PC-3 (cell line): ENCODE measurements around the gene ARL9. TPM values are rescaled to one million over a fixed set of nuclear protein-coding genes. Genes with fewer than 3 reads are reported as not detected.

Source experiments
- ATAC-seq: fragments of 200-7000 bp; cut with Tn5 transposase; 2 replicates; pipeline ENCODE4 v1.9.1; 2020; ENCODE audit warnings: mild to moderate bottlenecking, moderate library complexity
- BruUV-seq: library from RNA; stranded (reverse); fragments of 400-500 nt; replicated peaks from 2 replicates; lab custom pipeline; 2021; lab: Mats Ljungman, UMichigan
- CTCF ChIA-PET: fragments of 300-600 bp; sonication (Branson Sonifier 250); formaldehyde crosslinking; loops from one replicate; lab custom pipeline; 2022; ENCODE audit warnings: antibody characterized with exemption; lab: Charles Lee
- POLR2A ChIA-PET: fragments of 300-600 bp; sonication (Branson Sonifier 250); formaldehyde crosslinking; loops from one replicate; lab custom pipeline; 2022; ENCODE audit warnings: antibody characterized with exemption; ENCODE audit not compliant: unreplicated experiment; lab: Charles Lee
- DNase-seq: peaks from one replicate; pipeline ENCODE4 v3.0.0-alpha.2; 2015
- H2AFZ ChIP-seq: fragments of 300-600 bp; sonication (generic); 2 replicates; pipeline ENCODE4 v1.6.0; 2016; ENCODE audit warnings: antibody characterized with exemption, low read length
- H3F3A ChIP-seq: fragments of 300-600 bp; sonication (generic); one replicate; pipeline ENCODE4 v1.6.0; 2017; ENCODE audit warnings: antibody characterized with exemption, low read length, control low read depth, mild to moderate bottlenecking; ENCODE audit not compliant: unreplicated experiment
- H3K27ac ChIP-seq: fragments of 300-600 bp; sonication (generic); 2 replicates; pipeline ENCODE4 v1.5.1; 2016; ENCODE audit warnings: mild to moderate bottlenecking, low read length
- H3K27me3 ChIP-seq: fragments of 300-600 bp; sonication (generic); 2 replicates; pipeline ENCODE4 v1.6.1; 2016; ENCODE audit warnings: low read length, mixed read lengths
- H3K36me3 ChIP-seq: fragments of 300-600 bp; sonication (generic); 2 replicates; pipeline ENCODE4 v1.6.1; 2016; ENCODE audit warnings: low read depth, mixed run types, low read length, mixed read lengths
- H3K4me1 ChIP-seq: fragments of 300-600 bp; sonication (generic); 2 replicates; pipeline ENCODE4 v1.5.1; 2016; ENCODE audit warnings: low read length; ENCODE audit not compliant: insufficient read depth
- H3K4me2 ChIP-seq: fragments of 300-600 bp; sonication (generic); 2 replicates; pipeline ENCODE4 v1.6.0; 2016; ENCODE audit warnings: low read length
- H3K4me3 ChIP-seq: fragments of 300-600 bp; sonication (generic); 2 replicates; pipeline ENCODE4 v1.5.1; 2016; ENCODE audit warnings: mild to moderate bottlenecking, low read length, mixed read lengths
- H3K79me2 ChIP-seq: fragments of 300-600 bp; sonication (generic); 2 replicates; pipeline ENCODE4 v1.6.1; 2017; ENCODE audit warnings: low read length, mixed read lengths
- H3K9ac ChIP-seq: fragments of 300-600 bp; sonication (generic); 2 replicates; pipeline ENCODE4 v1.6.0; 2016; ENCODE audit warnings: mild to moderate bottlenecking, low read length
- H3K9me2 ChIP-seq: fragments of 300-600 bp; sonication (generic); replicated peaks from 2 replicates; pipeline ENCODE4 v1.6.1; 2016; ENCODE audit warnings: mixed run types, low read length, mixed read lengths
- H3K9me3 ChIP-seq: fragments of 300-600 bp; sonication (generic); 2 replicates; pipeline ENCODE4 v1.6.1; 2016; ENCODE audit warnings: low read length, mixed read lengths
- H4K20me1 ChIP-seq: fragments of 300-600 bp; sonication (generic); 2 replicates; pipeline ENCODE4 v1.6.1; 2016; ENCODE audit warnings: low read length, mixed read lengths
- EZH2 ChIP-seq: fragments of 300-600 bp; sonication (generic); IDR thresholded peaks from one replicate; pipeline ENCODE4 v1.6.1; 2017; ENCODE audit warnings: antibody characterized with exemption, mild to moderate bottlenecking, low read length; ENCODE audit not compliant: unreplicated experiment
- EZH2phosphoT487 ChIP-seq: fragments of 300-600 bp; sonication (generic); IDR thresholded peaks from 2 replicates; pipeline ENCODE4 v1.6.1; 2018; ENCODE audit warnings: mild to moderate bottlenecking, antibody characterized with exemption, low read length, borderline replicate concordance
- intact Hi-C: fragments of 100-400 bp; cut with micrococcal nuclease; formaldehyde crosslinking; loops from 2 replicates; pipeline ENCODE4 v1.9.0; 2023
- total RNA-seq: library from RNA; depleted of rRNA; stranded (reverse); fragments of >200 nt; gene quantifications from 2 replicates; pipeline ENCODE4 v1.2.3, GENCODE V29; 2014
- TF ChIP-seq, protein P1 (sequence below): fragments of 300-600 bp; sonication (generic); conservative IDR thresholded peaks from 2 replicates; pipeline ENCODE4 v1.5.1; 2017; ENCODE audit warnings: antibody characterized with exemption, low read depth, mild to moderate bottlenecking, low read length

The ARL9 gene
- total RNA-seq, 1 experiment from 2014 or later, result 0.51 TPM

DNA sequence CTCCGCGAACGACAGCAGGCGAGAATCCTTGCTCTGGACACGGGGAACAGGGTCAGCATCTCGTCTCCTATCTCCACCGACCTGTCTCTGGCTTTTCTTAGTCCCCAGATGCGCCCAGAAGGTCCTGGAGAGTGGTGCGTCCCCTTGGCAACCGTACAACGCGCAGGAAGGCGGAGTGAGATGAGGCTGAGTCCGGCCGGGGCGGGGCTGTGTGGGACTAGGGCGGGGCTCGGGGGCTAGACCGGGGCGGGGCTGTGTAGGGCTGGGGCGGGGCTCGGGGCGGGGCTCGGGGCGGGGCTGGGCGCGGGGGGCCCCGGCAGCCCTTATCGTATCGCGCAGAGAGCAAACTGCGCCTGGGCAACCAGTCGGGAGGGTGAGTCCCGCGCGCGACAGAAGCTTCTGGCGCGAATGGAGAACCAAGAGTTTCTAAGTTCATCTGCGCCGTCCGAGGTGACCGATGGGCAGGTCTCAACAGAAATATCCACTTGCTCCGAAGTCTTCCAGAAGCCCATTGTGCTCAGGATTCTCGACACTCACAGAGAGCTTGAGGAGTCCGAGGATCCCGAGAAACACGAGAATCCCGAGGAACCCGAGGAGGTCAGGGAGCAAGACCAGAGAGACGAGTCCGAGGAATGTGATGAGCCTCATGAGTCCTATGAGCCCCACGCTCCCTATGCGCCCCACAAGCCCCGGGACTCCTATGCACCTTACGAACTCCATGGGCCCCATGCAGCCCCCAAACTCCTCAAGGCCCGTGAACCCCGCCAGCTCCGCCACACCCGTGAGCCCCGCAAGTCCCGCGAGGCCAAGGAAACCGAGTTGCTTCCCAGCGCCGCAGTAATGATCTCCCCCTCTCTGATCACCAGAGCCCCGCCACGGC, 24.9 kb downstream of the ARL9 start:
- ChIA-PET POLR2A (no interaction called here), CTCF (no interaction called here)
- H3K4me3 ChIP-seq, result peak overlapping the region; percentile 67
- intact Hi-C loops, result no loop called here
- DNase-seq, result peak; percentile 63
- H3K27ac ChIP-seq, result no peak overlapping the region
- H4K20me1 ChIP-seq, result no peaks in the 10 kb centered on the region
- no peaks in the 10 kb centered on the region for H3F3A ChIP-seq
- TF ChIP-seq EZH2, result no peak
- no peaks in the 10 kb centered on the region for H3K27me3 ChIP-seq
- H3K9me3 ChIP-seq, result no peaks in the 10 kb centered on the region
- TSS peak; percentile 71 for BruUV-seq
- no peaks in the 10 kb centered on the region for H3K79me2 ChIP-seq
- peak overlapping the region; percentile 86 for H3K4me2 ChIP-seq
- peak overlapping the region; percentile 51 for H3K9ac ChIP-seq
- 0 out of 2 replicates have a peak, but pooled peaks cover 3% of the 10 kb centered on the region for H3K4me1 ChIP-seq
- ATAC-seq, result peak; percentile 86
- H3K9me2 ChIP-seq, result 0 out of 2 replicates have a peak, but pooled peaks cover 4% of the 10 kb centered on the region
- H3K36me3 ChIP-seq, result no peaks in the 10 kb centered on the region
- H2AFZ ChIP-seq, result peak overlapping the region; percentile 95

DNA sequence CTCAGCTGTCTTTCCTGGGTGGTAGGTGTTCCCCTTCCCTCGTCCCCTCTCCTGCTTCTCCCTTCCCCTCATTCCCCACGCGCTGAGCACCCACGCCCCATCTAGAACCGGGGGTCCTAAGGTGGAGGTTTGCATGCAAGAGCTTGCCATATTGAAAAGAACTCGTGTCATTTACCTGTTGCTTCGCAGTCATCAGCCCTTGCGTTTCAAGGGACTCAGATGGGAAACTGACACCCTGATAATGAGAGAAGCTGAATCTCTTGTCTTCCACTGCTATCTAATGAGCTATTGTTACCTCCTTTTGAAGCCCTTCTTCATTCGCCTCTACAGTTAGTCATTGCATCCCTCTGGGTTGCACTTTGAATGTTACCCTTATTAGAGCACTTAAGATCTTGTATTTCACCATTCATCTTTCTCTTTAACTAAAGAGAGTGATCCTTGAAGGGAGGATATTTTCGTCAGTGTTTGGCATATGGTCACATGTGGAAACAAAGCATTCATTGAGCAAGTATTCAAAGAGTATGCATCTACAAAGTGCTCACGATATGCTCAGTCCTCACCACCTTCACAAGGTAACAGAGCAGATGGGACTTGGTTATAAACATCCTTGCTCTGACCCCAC, 25.7 kb downstream of the ARL9 start:
- Histone ChIP-seq H4K20me1 (no peaks in the 10 kb centered on the region), H3F3A (no peaks in the 10 kb centered on the region), H2AFZ (no peak overlapping the region; the same call in 1 of the 2 replicates), H3K9me2 (0 out of 2 replicates have a peak, but pooled peaks cover 4% of the 10 kb centered on the region), H3K4me3 (peak overlapping the region; percentile 67), H3K4me2 (peak overlapping the region; percentile 86), H3K4me1 (0 out of 2 replicates have a peak, but pooled peaks cover 3% of the 10 kb centered on the region), H3K36me3 (no peaks in the 10 kb centered on the region), H3K9ac (peak overlapping the region; percentile 51; the same call in 1 of the 2 replicates), H3K9me3 (no peaks in the 10 kb centered on the region), H3K79me2 (no peaks in the 10 kb centered on the region), H3K27me3 (no peaks in the 10 kb centered on the region), H3K27ac (no peak overlapping the region)
- CTCF ChIA-PET, result no interaction called here
- intact Hi-C loops, result no loop called here
- ATAC-seq (no peak), DNase-seq (no peak)
- TF ChIP-seq, protein P1, sequence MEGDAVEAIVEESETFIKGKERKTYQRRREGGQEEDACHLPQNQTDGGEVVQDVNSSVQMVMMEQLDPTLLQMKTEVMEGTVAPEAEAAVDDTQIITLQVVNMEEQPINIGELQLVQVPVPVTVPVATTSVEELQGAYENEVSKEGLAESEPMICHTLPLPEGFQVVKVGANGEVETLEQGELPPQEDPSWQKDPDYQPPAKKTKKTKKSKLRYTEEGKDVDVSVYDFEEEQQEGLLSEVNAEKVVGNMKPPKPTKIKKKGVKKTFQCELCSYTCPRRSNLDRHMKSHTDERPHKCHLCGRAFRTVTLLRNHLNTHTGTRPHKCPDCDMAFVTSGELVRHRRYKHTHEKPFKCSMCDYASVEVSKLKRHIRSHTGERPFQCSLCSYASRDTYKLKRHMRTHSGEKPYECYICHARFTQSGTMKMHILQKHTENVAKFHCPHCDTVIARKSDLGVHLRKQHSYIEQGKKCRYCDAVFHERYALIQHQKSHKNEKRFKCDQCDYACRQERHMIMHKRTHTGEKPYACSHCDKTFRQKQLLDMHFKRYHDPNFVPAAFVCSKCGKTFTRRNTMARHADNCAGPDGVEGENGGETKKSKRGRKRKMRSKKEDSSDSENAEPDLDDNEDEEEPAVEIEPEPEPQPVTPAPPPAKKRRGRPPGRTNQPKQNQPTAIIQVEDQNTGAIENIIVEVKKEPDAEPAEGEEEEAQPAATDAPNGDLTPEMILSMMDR, result no peak
- TF ChIP-seq EZH2phosphoT487 (no peak), EZH2 (no peak)
- POLR2A ChIA-PET, result no interaction called here
- no TSS peak for BruUV-seq

DNA sequence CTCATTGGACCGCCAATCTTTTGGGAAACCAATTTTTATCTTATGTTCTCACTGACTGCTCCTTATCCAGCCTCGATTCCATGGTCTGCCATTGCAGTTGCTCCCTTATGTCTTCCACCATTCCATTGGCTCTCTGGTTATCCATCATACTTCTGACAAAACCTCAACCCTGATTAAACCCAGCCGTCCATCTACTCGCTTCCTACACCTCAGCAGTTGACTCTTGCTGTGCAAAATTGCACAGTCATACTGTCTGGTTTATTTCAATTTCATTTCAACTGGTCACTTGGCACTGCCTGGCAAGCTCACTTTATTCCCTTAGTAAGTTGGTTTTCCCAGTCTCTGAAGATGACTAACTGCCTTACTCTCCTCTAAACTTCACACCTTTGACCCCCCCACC, 26.2 kb downstream of the ARL9 start:
- no peak overlapping the region for H3K9ac ChIP-seq
- H3K27ac ChIP-seq, result no peak overlapping the region
- ATAC-seq (no peak), DNase-seq (no peak)
- H3K79me2 ChIP-seq, result no peaks in the 10 kb centered on the region
- CTCF ChIA-PET, result no interaction called here
- 0 out of 2 replicates have a peak, but pooled peaks cover 3% of the 10 kb centered on the region for H3K4me1 ChIP-seq
- BruUV-seq, result no TSS peak
- H3K27me3 ChIP-seq, result no peaks in the 10 kb centered on the region
- no peaks in the 10 kb centered on the region for H4K20me1 ChIP-seq
- POLR2A ChIA-PET, result no interaction called here
- TF ChIP-seq, protein P1, result no peak
- no peak for TF ChIP-seq EZH2
- TF ChIP-seq EZH2phosphoT487, result no peak
- 0 out of 2 replicates have a peak, but pooled peaks cover 4% of the 10 kb centered on the region for H3K9me2 ChIP-seq
- H3F3A ChIP-seq, result no peaks in the 10 kb centered on the region
- H3K9me3 ChIP-seq, result no peaks in the 10 kb centered on the region
- H3K4me3 ChIP-seq, result no peak overlapping the region
- H3K36me3 ChIP-seq, result no peaks in the 10 kb centered on the region
- intact Hi-C loops, result no loop called here
- H3K4me2 ChIP-seq, result no peak overlapping the region
- no peak overlapping the region for H2AFZ ChIP-seq
